Keratinocyte (primary cell): ENCODE results near the gene SLC25A47.

ENCODE experiments used
- EZH2 ChIP-seq: IDR thresholded peaks from one replicate; pipeline ENCODE4 v1.6.1; 2012; ENCODE audit warnings: inconsistent platforms, mild to moderate bottlenecking, low read length, moderate library complexity
- TF ChIP-seq, protein P1 (sequence below), 3 experiments: IDR thresholded peaks in 1 of 3; conservative IDR thresholded peaks in 1 of 3; optimal IDR thresholded peaks in 1 of 3; 2 replicates in 2 of 3; 3 replicates in 1 of 3; pipeline versions ENCODE3 to v1.5.1; 2011; ENCODE audit warnings: low read length in 3 of 3, mild to moderate bottlenecking in 3 of 3, moderate library complexity in 2 of 3, control low read depth in 1 of 3, inconsistent platforms in 1 of 3; ENCODE audit not compliant: insufficient read depth in 2 of 3; ENCODE audit errors: extremely low read depth in 1 of 3

- TF ChIP-seq EZH2 = no peak
- TF ChIP-seq, protein P1, sequence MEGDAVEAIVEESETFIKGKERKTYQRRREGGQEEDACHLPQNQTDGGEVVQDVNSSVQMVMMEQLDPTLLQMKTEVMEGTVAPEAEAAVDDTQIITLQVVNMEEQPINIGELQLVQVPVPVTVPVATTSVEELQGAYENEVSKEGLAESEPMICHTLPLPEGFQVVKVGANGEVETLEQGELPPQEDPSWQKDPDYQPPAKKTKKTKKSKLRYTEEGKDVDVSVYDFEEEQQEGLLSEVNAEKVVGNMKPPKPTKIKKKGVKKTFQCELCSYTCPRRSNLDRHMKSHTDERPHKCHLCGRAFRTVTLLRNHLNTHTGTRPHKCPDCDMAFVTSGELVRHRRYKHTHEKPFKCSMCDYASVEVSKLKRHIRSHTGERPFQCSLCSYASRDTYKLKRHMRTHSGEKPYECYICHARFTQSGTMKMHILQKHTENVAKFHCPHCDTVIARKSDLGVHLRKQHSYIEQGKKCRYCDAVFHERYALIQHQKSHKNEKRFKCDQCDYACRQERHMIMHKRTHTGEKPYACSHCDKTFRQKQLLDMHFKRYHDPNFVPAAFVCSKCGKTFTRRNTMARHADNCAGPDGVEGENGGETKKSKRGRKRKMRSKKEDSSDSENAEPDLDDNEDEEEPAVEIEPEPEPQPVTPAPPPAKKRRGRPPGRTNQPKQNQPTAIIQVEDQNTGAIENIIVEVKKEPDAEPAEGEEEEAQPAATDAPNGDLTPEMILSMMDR (optimal IDR thresholded peaks at IDR 0.05 in 1 of 3, IDR thresholded peaks at IDR 0.05 in 1 of 3, conservative IDR thresholded peaks at IDR 0.05 in 1 of 3; ENCODE audit: extremely low read depth in 1 of 3, insufficient read depth in 2 of 3, low read length in 3 of 3) = no peak
Measured at GRCh38 chr14:100279133-100279532, 44.0 kb upstream of the SLC25A47 start.
